PC-9 (cell line): ENCODE measurements around the gene IP6K2. TPM values are rescaled to one million over a fixed set of nuclear protein-coding genes. Genes with fewer than 3 reads are reported as not detected.
"Not testable (repeated sequence)": the region's sequence is repeated elsewhere in the genome, so short reads cannot be mapped to it uniquely, and the experiment has no call there.

Source experiments
- BruUV-seq: library from RNA; stranded (reverse); fragments of 400-500 nt; replicated peaks from 2 replicates; lab custom pipeline; 2021; lab: Mats Ljungman, UMichigan
- CTCF ChIA-PET: fragments of 300-600 bp; sonication (Branson Sonifier 250); formaldehyde crosslinking; loops from one replicate; lab custom pipeline; 2022; ENCODE audit warnings: antibody characterized with exemption; lab: Charles Lee
- POLR2A ChIA-PET: fragments of 300-600 bp; sonication (Branson Sonifier 250); formaldehyde crosslinking; loops from one replicate; lab custom pipeline; 2022; ENCODE audit warnings: antibody characterized with exemption; ENCODE audit not compliant: unreplicated experiment; lab: Charles Lee
- DNase-seq, 2 experiments: peaks; one replicate each; pipeline versions ENCODE4 v3.0.0 to v3.0.0-alpha.2; 2015 to 2022; ENCODE audit warnings: mixed read lengths in 1 of 2
- H2AFZ ChIP-seq: fragments of 200-600 bp; sonication (generic); 2 replicates; pipeline ENCODE4 v1.8.1; 2017; ENCODE audit warnings: antibody characterized with exemption
- H3F3A ChIP-seq: fragments of 200-600 bp; sonication (generic); 2 replicates; pipeline ENCODE4 v1.8.1; 2017; ENCODE audit warnings: antibody characterized with exemption, mild to moderate bottlenecking, low read depth; ENCODE audit not compliant: insufficient read depth
- H3K27ac ChIP-seq: fragments of 200-600 bp; sonication (generic); 2 replicates; pipeline ENCODE4 v1.6.1; 2016; ENCODE audit warnings: mixed run types
- H3K27me3 ChIP-seq: fragments of 200-600 bp; sonication (generic); 2 replicates; pipeline ENCODE4 v1.6.1; 2016; ENCODE audit warnings: low read depth, mixed run types; ENCODE audit not compliant: insufficient read depth
- H3K36me3 ChIP-seq: fragments of 200-600 bp; sonication (generic); 2 replicates; pipeline ENCODE4 v1.6.1; 2016; ENCODE audit warnings: low read depth, mixed run types
- H3K4me1 ChIP-seq: fragments of 200-600 bp; sonication (generic); replicated peaks from 2 replicates; pipeline ENCODE4 v1.6.1; 2016; ENCODE audit warnings: mixed run types; ENCODE audit not compliant: insufficient read depth
- H3K4me2 ChIP-seq: fragments of 200-600 bp; sonication (generic); 2 replicates; pipeline ENCODE4 v1.6.1; 2017; ENCODE audit warnings: mixed run types
- H3K4me3 ChIP-seq: fragments of 200-600 bp; sonication (generic); 2 replicates; pipeline ENCODE4 v1.6.1; 2016; ENCODE audit warnings: mixed run types
- H3K79me2 ChIP-seq: fragments of 200-600 bp; sonication (generic); 2 replicates; pipeline ENCODE4 v1.6.1; 2017; ENCODE audit warnings: low read depth, mixed run types
- H3K9me2 ChIP-seq: fragments of 200-600 bp; sonication (generic); 2 replicates; pipeline ENCODE4 v1.8.1; 2017; ENCODE audit warnings: mild to moderate bottlenecking; ENCODE audit not compliant: insufficient read depth
- H3K9me3 ChIP-seq: fragments of 200-600 bp; sonication (generic); 2 replicates; pipeline ENCODE4 v1.8.1; 2016; ENCODE audit warnings: low read depth; ENCODE audit not compliant: insufficient read depth
- H4K20me1 ChIP-seq: fragments of 200-600 bp; sonication (generic); 2 replicates; pipeline ENCODE4 v1.8.1; 2017; ENCODE audit not compliant: insufficient read depth
- CTCF ChIP-seq: fragments of 200-600 bp; sonication (generic); conservative IDR thresholded peaks from 2 replicates; pipeline ENCODE4 v1.6.1; 2017; ENCODE audit warnings: mixed run types, antibody characterized with exemption, mild to moderate bottlenecking, moderate library complexity
- EZH2 ChIP-seq: fragments of 200-600 bp; sonication (generic); IDR thresholded peaks from 2 replicates; pipeline ENCODE4 v1.8.0; 2017; ENCODE audit warnings: antibody characterized with exemption, low read depth
- intact Hi-C: fragments of 100-400 bp; cut with micrococcal nuclease; formaldehyde crosslinking; loops from one replicate; pipeline ENCODE4 v1.10.0; 2022; ENCODE audit not compliant: unreplicated experiment
- total RNA-seq: library from RNA; stranded (reverse); gene quantifications from 2 replicates; pipeline ENCODE4 v1.2.3, GENCODE V29; 2021

Gene IP6K2
- total RNA-seq, 1 experiment from 2014 or later, result 123 TPM

GRCh38 chr3:48762816-48763215 lies 45.8 kb upstream of the IP6K2 start:
- H3K9me2 ChIP-seq, result no peaks in the 10 kb centered on the region
- no peaks in the 10 kb centered on the region for H3K4me1 ChIP-seq
- no peak for DNase-seq
- no peaks in the 10 kb centered on the region for H3K79me2 ChIP-seq
- no peak overlapping the region for H2AFZ ChIP-seq
- no peaks in the 10 kb centered on the region for H3K27me3 ChIP-seq
- H4K20me1 ChIP-seq, result no peaks in the 10 kb centered on the region; the same call in 1 of the 2 replicates
- ChIA-PET POLR2A (no interaction called here), CTCF (no interaction called here)
- no peak for TF ChIP-seq EZH2
- TF ChIP-seq CTCF, result no peak
- H3K4me3 ChIP-seq, result no peak overlapping the region
- no peak overlapping the region for H3K27ac ChIP-seq
- H3K9me3 ChIP-seq, result no peaks in the 10 kb centered on the region
- no peak overlapping the region for H3K4me2 ChIP-seq
- H3F3A ChIP-seq, result no peaks in the 10 kb centered on the region; the same call in 1 of the 2 replicates
- H3K36me3 ChIP-seq, result no peaks in the 10 kb centered on the region
- no TSS peak for BruUV-seq
- intact Hi-C loops, result no loop called here

DNA sequence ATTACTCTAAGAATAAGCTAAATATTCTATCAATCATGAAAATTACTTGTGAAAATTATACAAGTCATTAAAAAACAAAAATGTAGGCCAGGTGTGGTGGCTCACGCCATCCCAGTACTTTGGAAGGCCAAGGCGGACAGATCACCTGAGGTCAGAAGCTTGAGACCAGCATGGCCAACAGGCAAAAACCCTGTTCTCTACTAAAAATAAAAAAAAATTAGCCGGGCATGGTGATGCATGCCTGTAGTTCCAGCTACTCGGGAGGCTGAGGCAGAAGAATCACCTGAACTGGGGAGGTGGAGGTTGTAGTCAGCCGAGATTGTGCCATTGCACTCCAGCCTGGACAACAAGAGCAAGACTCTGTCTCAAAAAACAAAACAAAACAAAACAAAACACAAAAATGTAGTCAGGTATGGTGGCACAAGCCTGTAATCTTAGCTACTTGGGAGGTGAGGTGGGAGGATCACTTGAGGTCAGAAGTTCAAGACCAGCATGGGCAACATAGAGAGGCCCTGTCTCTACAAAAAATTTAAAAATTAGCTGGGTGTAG lies 43.0 kb upstream of the IP6K2 start:
- H3K79me2 ChIP-seq, CTCF ChIA-PET, H3K27me3 ChIP-seq, H3K4me1 ChIP-seq, H3K9me2 ChIP-seq, H3K9me3 ChIP-seq, H3K36me3 ChIP-seq, intact Hi-C loops, H3K4me2 ChIP-seq, POLR2A ChIA-PET, H3F3A ChIP-seq, DNase-seq, H4K20me1 ChIP-seq, H3K4me3 ChIP-seq, H3K27ac ChIP-seq, H2AFZ ChIP-seq, BruUV-seq: not testable (repeated sequence)

GRCh38 chr3:48759531-48759930 lies 42.5 kb upstream of the IP6K2 start:
- H3F3A ChIP-seq, H3K4me3 ChIP-seq, H3K27ac ChIP-seq, BruUV-seq, H3K27me3 ChIP-seq, CTCF ChIA-PET, H2AFZ ChIP-seq, H3K9me3 ChIP-seq, POLR2A ChIA-PET, H3K4me1 ChIP-seq, H3K36me3 ChIP-seq, H4K20me1 ChIP-seq, H3K9me2 ChIP-seq, H3K79me2 ChIP-seq, DNase-seq, intact Hi-C loops, H3K4me2 ChIP-seq: not testable (repeated sequence)

DNA sequence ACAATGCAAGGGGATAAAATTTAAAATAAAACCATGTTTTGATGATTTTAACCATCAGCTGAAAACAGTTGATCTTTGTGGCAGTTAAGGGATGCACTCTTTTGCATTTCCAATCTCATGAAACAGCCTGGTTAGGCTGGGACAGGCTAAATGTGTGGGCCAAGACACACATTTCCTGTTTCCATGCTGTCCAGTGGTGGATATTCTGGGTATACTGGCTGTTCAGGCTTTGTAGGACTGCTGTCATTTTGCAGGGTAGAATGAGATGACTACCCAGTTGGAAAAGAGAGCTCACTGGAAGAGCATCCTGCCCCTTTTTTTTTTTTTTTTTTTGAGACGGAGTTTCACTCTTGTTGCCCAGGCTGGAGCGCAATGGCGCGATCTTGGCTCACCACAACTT lies 42.0 kb upstream of the IP6K2 start:
- intact Hi-C loops, result no loop called here
- DNase-seq, result no peak
- TF ChIP-seq EZH2 (no peak), CTCF (no peak)
- no TSS peak for BruUV-seq
- ChIA-PET CTCF (interaction anchor here (0.7 kb wide), 1 partner anchor 20 kb away, joined by 8 read pairs; no protein-coding TSS in a partner anchor), POLR2A (no interaction called here)
- Histone ChIP-seq H3K27me3 (no peaks in the 10 kb centered on the region), H3K4me1 (no peaks in the 10 kb centered on the region), H3K9me3 (no peaks in the 10 kb centered on the region), H4K20me1 (no peaks in the 10 kb centered on the region), H3K27ac (no peak overlapping the region), H2AFZ (no peak overlapping the region), H3K4me2 (no peak overlapping the region), H3K79me2 (no peaks in the 10 kb centered on the region), H3K9me2 (no peaks in the 10 kb centered on the region), H3F3A (no peaks in the 10 kb centered on the region; the same call in 1 of the 2 replicates), H3K36me3 (no peaks in the 10 kb centered on the region), H3K4me3 (no peak overlapping the region)
